DMS 273 treated with DMSO at 0.1 percent for 48 hours (cell line): ENCODE data around the gene SOD2.
"Not testable (repeated sequence)": the region's sequence is repeated elsewhere in the genome, so short reads cannot be mapped to it uniquely, and the experiment has no call there.

ENCODE experiments used
- DNase-seq: peaks from one replicate; lab custom pipeline; 2025; lab: John Stamatoyannopoulos, UW

The SOD2 gene

DNA sequence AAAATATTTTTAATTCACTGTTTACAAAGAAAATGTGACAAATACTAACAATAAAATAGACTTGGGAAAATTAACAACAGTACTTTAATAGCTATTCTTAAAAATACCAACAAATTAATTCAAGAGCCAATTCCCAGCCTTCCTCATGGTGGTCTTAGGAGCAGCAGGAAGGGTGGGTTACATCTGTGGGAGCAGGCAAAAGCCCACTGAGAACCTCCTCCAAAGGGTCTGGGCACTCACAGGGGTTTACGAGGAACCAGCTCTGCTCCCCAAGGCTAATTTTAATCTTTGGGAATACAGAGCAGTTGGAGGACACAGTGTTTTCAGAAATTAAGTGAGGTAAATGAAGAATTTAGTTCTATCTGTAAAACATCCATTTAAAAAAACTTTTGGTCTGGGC, 10.2 kb downstream of the SOD2 start:
- DNase-seq: no peak

- no peak for DNase-seq
These were observed 10.7 kb downstream of the SOD2 start for GRCh38 chr6:159682295-159682694.

GRCh38 chr6:159681191-159681880, 11.7 kb downstream of the SOD2 start:
- DNase-seq: no peak

- DNase-seq: no peak
These were observed 12.9 kb downstream of the SOD2 start for GRCh38 chr6:159680104-159680503.

DNA sequence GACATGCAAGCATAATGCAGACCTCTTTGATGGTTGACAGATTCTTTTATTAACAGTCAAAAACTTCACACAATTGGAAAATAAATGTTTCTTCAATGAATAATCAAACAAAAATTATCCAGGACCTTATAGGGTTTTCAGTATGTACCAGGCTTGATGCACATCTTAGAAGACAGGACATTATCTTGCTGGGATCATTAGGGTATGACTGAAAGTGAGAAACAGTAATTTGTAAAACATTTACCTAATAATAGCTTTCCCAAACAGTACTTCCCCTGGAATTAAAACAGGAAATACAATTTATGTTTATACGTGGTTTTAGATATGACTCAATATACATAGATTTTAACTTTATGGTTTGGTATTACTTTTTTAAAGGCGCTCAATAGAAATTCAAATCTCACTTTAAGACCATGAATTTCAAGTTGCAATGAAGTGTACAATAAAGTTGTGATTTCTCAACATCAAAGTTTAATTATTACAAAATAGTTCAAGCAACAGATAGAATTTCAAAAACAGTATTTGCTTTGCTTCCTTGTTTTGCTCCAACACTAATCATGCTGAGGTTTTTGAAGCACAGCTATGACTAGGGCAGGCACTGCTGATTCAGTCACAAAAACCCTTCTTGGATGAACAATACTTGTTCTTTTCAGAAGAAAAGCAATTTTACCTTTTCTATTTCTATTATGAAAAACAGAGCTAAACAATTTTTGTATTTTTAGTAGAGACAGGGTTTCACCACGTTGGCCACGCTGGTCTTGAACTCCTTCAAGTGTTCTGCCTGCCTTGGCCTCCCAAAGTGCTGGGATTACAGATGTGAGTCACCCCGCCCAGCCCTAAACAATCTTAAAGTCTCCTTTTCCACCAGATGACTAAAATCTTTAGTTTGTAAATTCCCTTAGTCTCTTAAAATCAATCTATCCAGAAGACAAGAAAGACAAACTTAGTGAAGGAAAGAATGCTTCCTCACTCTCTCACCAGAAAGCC, 13.7 kb downstream of the SOD2 start:
- DNase-seq: no peak

GRCh38 chr6:159678574-159678973, 14.5 kb downstream of the SOD2 start:
- DNase-seq: no peak

DNA sequence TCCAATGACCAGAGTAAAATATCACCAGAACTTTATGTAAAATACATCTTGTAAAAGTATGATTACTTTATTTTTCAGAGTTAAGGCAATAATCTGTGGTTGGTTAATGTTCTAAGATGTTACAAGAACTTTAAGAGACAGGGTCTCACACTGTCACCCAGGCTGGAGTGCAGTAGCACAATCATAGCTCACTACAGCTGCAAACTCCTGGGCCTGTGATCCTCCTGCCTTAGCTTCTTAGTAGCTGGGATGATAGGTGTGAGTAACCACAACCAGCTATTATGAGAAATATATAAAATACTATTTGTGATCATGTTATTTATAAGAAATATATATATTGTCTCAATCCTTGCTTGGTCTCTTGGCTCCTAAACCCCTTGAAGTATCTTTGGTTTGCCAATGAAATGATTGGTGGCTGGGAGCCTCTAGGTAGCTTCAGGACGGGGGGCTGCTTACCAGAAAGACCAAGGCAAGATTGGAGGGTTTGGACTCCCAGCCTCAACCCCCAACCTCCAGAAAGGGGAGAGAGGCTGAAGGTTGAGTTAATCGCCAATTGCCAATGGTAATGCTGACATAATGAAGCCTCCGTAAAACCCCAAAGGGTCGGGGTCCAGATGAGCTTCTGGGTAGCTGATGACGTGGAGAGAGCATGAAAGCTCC, 15.4 kb downstream of the SOD2 start:
- no peak for DNase-seq

DNA sequence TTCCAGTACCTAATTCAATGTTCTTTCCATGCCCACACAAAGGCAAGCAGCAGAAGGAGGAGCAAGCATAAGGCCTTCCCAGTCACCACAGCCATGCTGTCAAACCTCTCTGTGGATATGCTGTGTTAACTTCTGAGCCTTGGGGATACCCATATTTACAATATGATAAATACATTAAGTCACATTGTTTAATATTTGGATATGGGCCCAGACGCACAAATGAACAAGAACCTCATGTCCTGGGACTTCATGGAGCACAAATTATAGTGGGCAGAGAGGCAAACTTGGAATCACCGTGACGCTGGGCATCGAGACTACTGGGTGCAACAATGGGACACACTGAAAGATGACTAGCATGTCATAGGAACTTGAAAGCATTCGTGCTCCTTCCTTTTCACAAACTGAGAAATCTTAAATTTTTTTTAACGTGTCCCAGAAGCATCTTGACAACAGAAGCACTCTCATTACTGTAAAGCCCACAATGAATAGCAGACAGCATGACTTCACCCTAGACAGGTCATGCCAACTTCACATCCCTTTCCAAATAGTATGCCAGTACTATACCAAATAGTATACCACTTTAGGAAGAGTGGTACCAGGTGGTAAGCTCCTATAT, 16.0 kb downstream of the SOD2 start:
- DNase-seq: no peak

DNA sequence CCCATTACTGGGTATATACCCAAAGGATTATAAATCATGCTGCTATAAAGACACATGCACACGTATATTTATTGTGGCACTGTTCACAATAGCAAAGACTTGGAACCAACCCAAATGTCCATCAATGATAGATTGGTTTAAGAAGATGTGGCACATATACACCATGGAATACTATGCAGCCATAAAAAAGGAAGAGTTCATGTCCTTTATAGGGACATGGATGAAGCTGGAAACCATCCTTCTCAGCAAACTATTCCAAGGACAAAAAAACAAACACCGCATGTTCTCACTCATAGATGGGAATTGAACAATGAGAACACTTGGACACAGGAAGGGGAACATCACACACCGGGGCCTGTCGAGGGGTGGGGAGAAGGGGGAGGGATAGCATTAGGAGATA, 16.8 kb downstream of the SOD2 start:
- not testable (repeated sequence) for DNase-seq

GRCh38 chr6:159665868-159666635, 27.0 kb downstream of the SOD2 start:
- DNase-seq: no peak

DNA sequence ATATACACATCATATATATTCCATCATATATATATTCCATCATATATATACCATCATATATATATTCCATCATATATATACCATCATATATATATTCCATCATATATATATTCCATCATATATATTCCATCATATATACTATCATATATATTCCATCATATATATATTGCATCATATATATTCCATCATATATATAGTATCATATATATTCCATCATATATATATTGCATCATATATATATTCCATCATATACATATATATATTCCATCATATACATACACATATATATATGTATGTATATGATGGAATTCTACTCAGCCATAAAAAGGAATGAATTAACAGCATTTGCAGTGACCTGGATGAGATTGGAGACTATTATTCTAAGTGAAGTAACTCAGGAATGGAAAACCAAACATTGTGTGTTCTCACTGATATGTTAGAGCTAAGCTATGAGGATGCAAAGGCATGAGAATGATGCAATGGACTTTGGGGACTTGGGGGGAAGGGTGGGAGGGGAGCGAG, 29.6 kb downstream of the SOD2 start:
- not testable (repeated sequence) for DNase-seq

GRCh38 chr6:159661977-159662376, 31.1 kb downstream of the SOD2 start:
- not testable (repeated sequence) for DNase-seq

GRCh38 chr6:159655409-159655988, 37.5 kb downstream of the SOD2 start:
- DNase-seq: no peak

- DNase-seq: peak; percentile 42
These were observed 38.5 kb downstream of the SOD2 start for GRCh38 chr6:159654483-159655098.

DNA sequence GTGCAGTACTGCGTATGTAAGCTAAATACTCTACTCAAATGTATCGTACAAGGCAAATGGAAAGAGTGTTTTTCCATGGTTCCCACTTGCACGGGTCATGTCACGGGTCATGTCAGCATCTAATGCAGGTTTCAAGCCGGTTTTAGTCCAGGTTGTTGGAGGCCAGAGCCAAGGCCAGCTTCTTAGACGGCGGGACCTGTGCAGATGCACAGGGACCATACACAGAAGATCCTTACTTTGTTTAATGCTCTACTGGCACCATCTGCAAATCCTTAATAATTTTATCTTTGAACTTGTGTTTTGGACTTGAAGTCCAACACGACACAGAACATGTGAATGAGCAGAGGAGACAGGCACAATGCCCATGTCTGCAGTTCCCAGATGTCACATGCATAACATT, 42.7 kb downstream of the SOD2 start:
- DNase-seq: no peak

- DNase-seq: no peak
These were observed 43.6 kb downstream of the SOD2 start for GRCh38 chr6:159649441-159649840.

DNA sequence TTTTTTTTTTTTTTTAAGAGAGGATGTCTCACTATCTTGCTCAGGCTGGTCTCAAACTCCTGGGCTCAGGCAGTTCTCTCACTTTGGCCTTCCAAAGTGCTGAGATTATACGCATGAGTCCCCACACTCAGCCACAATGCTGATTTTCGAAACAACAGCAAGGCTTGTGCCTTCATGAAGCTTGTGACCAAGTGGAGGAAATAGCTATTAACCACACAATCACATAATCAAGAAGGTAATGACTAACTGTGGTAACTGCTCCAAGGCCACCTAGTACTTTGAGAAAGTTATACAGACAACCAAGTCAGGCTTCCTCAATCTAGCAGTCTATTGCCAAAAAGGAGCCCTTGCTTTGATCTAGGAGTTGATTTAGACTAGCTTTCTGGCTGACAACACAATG, 46.3 kb downstream of the SOD2 start:
- no peak for DNase-seq

DNA sequence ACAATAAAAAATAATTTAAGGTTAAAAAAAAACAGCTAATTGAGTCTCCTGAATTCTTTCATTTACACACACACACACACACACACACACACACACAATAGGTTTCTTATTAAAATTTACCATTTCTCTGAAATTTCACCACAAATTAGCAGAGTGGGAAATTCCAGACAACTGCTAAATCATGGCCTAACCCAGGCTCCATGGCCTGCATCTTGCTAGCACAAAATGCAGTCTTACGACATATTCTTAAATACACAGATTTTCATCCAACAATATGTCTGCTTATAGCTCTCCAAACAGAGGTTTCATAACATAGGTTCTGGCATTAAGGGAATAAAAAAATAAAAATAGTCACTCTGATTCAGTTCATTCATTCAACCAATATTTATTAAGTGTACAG, 46.9 kb downstream of the SOD2 start:
- DNase-seq: no peak

DNA sequence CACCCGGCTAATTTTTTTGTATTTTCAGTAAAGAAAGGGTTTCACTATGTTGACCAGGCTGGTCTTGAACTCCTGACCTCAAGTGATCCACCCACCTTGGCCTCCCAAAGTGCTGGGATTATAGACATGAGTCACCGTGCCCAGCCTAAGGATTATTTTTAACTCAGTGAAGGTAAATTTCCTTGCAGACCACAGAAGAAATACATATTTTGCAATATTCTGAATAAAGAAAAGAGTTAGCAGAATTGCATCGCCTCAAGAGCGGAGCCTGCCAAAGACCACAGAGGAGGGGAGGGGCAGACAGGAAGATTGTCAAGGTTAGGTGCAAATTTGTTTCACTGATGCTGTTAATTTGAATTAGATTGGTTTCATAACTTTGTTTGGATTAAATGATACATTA, 47.4 kb downstream of the SOD2 start:
- no peak for DNase-seq
